A549 treated with AZD2906 at 1 μM for 4 hours (cell line): ENCODE results near the gene RHOT1. TPM values are rescaled to one million over a fixed set of nuclear protein-coding genes. Genes with fewer than 3 reads are reported as not detected.

ENCODE experiments used
- total RNA-seq: library from RNA; stranded (reverse); fragments of 200-300 nt; extraction: Qiagen RNA extraction; gene quantifications from 5 replicates; pipeline ENCODE4 v1.2.3, GENCODE V29; 2022

The RHOT1 gene
- total RNA-seq: 18.2 to 24.2 TPM (median 23.3 TPM) in 5 replicates

GRCh38 chr17:32142038-32142856 is at the start of gene RHOT1:
Gene RHOT1, plus strand, starts transcription at chr17:32142502. Its CDS starts 191 bp downstream, at chr17:32142693.

GRCh38 chr17:32265192-32265923 is 123.1 kb downstream of the RHOT1 start, which contains the start of gene RHBDL3:
Gene RHBDL3, plus strand, starts transcription at chr17:32265832. Its CDS starts 358 bp downstream, at chr17:32266190.

Other genes starting within 250 kb of the RHOT1 start
- gene UTP6, start 240.8 kb upstream of the RHOT1 start, total RNA-seq: 47.7 to 82.3 TPM (median 77.8 TPM) in 5 replicates
- 21.5 to 28.1 TPM (median 24.1 TPM) in 5 replicates for gene SUZ12, start 205.5 kb upstream of the RHOT1 start, total RNA-seq
- 7.9 to 10.0 TPM (median 9.4 TPM) in 5 replicates for gene LRRC37B, start 135.1 kb upstream of the RHOT1 start, total RNA-seq
- gene RHBDL3, start 123.3 kb downstream of the RHOT1 start, total RNA-seq: 2.9 to 5.1 TPM (median 4.3 TPM) in 5 replicates
- gene C17orf75, start 199.7 kb downstream of the RHOT1 start, total RNA-seq: 25.1 to 33.1 TPM (median 27.8 TPM) in 5 replicates
- 213 to 238 TPM (median 223 TPM) in 5 replicates for gene ZNF207, start 207.7 kb downstream of the RHOT1 start, total RNA-seq